ENCODE results near the gene EGFR.

EGFR gene

GRCh38 chr7:55120501-55121198 is 101.8 kb downstream of the EGFR start:
- H3K27me3 ChIP-seq (ENCODE audit: insufficient read depth, low read depth) = no peaks in the 10 kb centered on the region
- no peaks in the 10 kb centered on the region for H4K20me1 ChIP-seq (ENCODE audit: insufficient read depth)
- TF ChIP-seq CTCF (conservative IDR thresholded peaks at IDR 0.05; ENCODE audit: low read depth, low read length) = no peak
- no peaks in the 10 kb centered on the region for H3K36me3 ChIP-seq (ENCODE audit: insufficient read depth)
- no peak overlapping the region for H3K4me2 ChIP-seq
- H3K4me1 ChIP-seq (ENCODE audit: low read depth, poor library complexity, severe bottlenecking) = no peaks in the 10 kb centered on the region
- no peak overlapping the region for H2AFZ ChIP-seq (ENCODE audit: low read depth)
- H3K79me2 ChIP-seq (ENCODE audit: insufficient read depth, low read depth) = no peaks in the 10 kb centered on the region
- no peak overlapping the region for H3K4me3 ChIP-seq (IDR thresholded peaks at IDR 0.05; ENCODE audit: insufficient read depth, low read depth, low read length)
- H3K27ac ChIP-seq = no peak overlapping the region
- no peak overlapping the region for H3K9ac ChIP-seq

GRCh38 chr7:55121249-55121648 is 102.4 kb downstream of the EGFR start:
- Histone ChIP-seq H3K79me2 (ENCODE audit: insufficient read depth, low read depth) (no peaks in the 10 kb centered on the region), H2AFZ (ENCODE audit: low read depth) (no peak overlapping the region), H3K4me1 (ENCODE audit: low read depth, poor library complexity, severe bottlenecking) (no peaks in the 10 kb centered on the region), H3K4me2 (no peak overlapping the region), H4K20me1 (ENCODE audit: insufficient read depth) (no peaks in the 10 kb centered on the region), H3K27ac (no peak overlapping the region), H3K36me3 (ENCODE audit: insufficient read depth) (no peaks in the 10 kb centered on the region), H3K27me3 (ENCODE audit: insufficient read depth, low read depth) (no peaks in the 10 kb centered on the region), H3K9ac (no peak overlapping the region), H3K4me3 (IDR thresholded peaks at IDR 0.05; ENCODE audit: insufficient read depth, low read depth, low read length) (no peak overlapping the region)
- no peak for TF ChIP-seq CTCF (conservative IDR thresholded peaks at IDR 0.05; ENCODE audit: low read depth, low read length)

GRCh38 chr7:55122263-55122662 is 103.4 kb downstream of the EGFR start:
- no peak overlapping the region for H3K9ac ChIP-seq
- no peaks in the 10 kb centered on the region for H3K36me3 ChIP-seq (ENCODE audit: insufficient read depth)
- H3K27ac ChIP-seq = no peak overlapping the region
- TF ChIP-seq CTCF (conservative IDR thresholded peaks at IDR 0.05; ENCODE audit: low read depth, low read length) = no peak
- H4K20me1 ChIP-seq (ENCODE audit: insufficient read depth) = no peaks in the 10 kb centered on the region
- H3K4me3 ChIP-seq (IDR thresholded peaks at IDR 0.05; ENCODE audit: insufficient read depth, low read depth, low read length) = no peak overlapping the region
- H3K4me2 ChIP-seq = no peak overlapping the region
- H3K79me2 ChIP-seq (ENCODE audit: insufficient read depth, low read depth) = no peaks in the 10 kb centered on the region
- no peaks in the 10 kb centered on the region for H3K27me3 ChIP-seq (ENCODE audit: insufficient read depth, low read depth)
- H2AFZ ChIP-seq (ENCODE audit: low read depth) = no peak overlapping the region
- no peaks in the 10 kb centered on the region for H3K4me1 ChIP-seq (ENCODE audit: low read depth, poor library complexity, severe bottlenecking)

GRCh38 chr7:55124989-55125875 is 106.4 kb downstream of the EGFR start:
- Histone ChIP-seq H3K4me2 (no peak overlapping the region), H3K27me3 (ENCODE audit: insufficient read depth, low read depth) (no peaks in the 10 kb centered on the region), H3K4me3 (IDR thresholded peaks at IDR 0.05; ENCODE audit: insufficient read depth, low read depth, low read length) (no peak overlapping the region), H2AFZ (ENCODE audit: low read depth) (no peak overlapping the region), H3K36me3 (ENCODE audit: insufficient read depth) (no peaks in the 10 kb centered on the region), H3K27ac (no peak overlapping the region), H3K4me1 (ENCODE audit: low read depth, poor library complexity, severe bottlenecking) (no peaks in the 10 kb centered on the region), H3K9ac (no peak overlapping the region), H4K20me1 (ENCODE audit: insufficient read depth) (no peaks in the 10 kb centered on the region), H3K79me2 (ENCODE audit: insufficient read depth, low read depth) (no peaks in the 10 kb centered on the region)
- no peak for TF ChIP-seq CTCF (conservative IDR thresholded peaks at IDR 0.05; ENCODE audit: low read depth, low read length)

Measured in KMS-11 (cell line).